Testis (tissue), 2 donors: Measurements from ENCODE around the gene CBX7.

ENCODE experiments used
- CTCF ChIP-seq, 3 experiments: fragments of 450-650 bp in 2 of 3; fragments of 200-600 bp in 1 of 3; sonication (generic) in 1 of 3; IDR thresholded peaks; one replicate each; pipeline ENCODE4 v1.5.1; 2016 to 2019; ENCODE audit warnings: antibody characterized with exemption in 3 of 3, mild to moderate bottlenecking in 2 of 3, moderate library complexity in 1 of 3
- POLR2A ChIP-seq: fragments of 450-650 bp; IDR thresholded peaks from one replicate; pipeline ENCODE4 v1.6.1; 2017; ENCODE audit warnings: antibody characterized with exemption, mild to moderate bottlenecking, moderate library complexity

DNA sequence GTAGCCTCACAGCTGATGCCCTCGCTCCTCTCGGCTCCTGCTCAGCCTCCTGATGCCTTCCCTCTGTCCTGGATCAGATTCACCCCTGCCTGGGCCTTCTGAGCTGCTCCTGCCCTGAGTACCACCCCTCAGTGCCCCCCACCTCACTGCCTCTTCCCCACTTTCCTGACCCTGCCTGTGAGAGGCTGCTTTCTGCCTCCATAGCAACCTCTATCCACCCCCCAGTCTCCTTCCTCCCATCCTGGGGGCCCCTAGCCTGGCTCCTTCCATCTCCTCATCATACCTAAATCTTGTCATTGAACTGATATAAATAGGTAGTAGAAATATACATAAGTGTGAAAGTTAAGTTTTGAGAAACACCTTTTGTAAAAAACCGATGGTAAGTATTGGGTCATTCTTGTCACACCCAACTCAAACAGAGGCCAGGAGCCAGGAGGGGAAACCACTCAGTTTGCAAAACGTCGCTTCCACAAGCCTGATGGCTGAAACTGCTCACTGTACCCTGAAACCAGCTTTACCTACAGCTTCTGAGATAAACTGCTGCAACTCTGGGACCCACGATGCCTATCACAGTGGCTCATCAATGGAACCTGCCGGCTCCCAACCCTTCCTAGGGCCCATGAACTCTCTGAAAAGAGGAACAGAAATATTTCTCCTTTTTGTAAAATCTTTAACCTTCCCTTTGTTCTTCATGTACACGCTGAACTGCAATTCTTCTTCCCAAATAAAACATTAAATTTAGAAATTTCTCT, 60.2 kb downstream of the CBX7 start:
- TF ChIP-seq CTCF (IDR thresholded peaks at IDR 0.05) (no peak), POLR2A (no peak)
